ENCODE data around the gene ANO7.

ANO7 gene

DNA sequence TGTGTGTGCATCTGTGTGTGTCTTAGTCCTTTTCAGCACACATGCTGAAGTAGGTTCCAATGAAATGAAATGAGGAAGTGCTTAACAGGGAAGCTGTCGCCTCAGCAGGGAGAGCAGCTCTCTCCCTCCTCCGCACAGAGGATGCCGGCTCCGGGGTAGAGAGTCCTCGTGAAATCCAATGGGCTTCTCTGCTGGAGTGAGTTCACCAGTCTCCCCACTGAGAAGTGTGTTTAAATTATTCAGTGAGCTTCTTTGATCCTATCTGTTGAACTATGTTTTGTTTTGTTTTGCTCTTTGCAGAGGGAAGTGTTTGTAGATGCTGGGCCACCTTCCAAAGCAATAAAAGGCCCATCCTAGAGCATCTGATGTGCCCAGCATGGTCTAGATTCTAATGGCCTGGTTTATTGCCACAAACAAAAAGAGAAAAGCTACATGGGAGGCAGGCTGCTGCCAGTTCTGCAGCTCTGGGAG, 31.5 kb upstream of the ANO7 start:
- in situ Hi-C loops (cut with MboI; ENCODE audit: low sequenced_read_pairs, unreplicated experiment): no loop called here
- TF ChIP-seq, protein P1, sequence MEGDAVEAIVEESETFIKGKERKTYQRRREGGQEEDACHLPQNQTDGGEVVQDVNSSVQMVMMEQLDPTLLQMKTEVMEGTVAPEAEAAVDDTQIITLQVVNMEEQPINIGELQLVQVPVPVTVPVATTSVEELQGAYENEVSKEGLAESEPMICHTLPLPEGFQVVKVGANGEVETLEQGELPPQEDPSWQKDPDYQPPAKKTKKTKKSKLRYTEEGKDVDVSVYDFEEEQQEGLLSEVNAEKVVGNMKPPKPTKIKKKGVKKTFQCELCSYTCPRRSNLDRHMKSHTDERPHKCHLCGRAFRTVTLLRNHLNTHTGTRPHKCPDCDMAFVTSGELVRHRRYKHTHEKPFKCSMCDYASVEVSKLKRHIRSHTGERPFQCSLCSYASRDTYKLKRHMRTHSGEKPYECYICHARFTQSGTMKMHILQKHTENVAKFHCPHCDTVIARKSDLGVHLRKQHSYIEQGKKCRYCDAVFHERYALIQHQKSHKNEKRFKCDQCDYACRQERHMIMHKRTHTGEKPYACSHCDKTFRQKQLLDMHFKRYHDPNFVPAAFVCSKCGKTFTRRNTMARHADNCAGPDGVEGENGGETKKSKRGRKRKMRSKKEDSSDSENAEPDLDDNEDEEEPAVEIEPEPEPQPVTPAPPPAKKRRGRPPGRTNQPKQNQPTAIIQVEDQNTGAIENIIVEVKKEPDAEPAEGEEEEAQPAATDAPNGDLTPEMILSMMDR (IDR thresholded peaks at IDR 0.05; ENCODE audit: borderline replicate concordance, control extremely low read depth, extremely low read depth, insufficient read depth, missing control alignments): no peak
- no peak for DNase-seq (ENCODE audit: low spot score)

DNA sequence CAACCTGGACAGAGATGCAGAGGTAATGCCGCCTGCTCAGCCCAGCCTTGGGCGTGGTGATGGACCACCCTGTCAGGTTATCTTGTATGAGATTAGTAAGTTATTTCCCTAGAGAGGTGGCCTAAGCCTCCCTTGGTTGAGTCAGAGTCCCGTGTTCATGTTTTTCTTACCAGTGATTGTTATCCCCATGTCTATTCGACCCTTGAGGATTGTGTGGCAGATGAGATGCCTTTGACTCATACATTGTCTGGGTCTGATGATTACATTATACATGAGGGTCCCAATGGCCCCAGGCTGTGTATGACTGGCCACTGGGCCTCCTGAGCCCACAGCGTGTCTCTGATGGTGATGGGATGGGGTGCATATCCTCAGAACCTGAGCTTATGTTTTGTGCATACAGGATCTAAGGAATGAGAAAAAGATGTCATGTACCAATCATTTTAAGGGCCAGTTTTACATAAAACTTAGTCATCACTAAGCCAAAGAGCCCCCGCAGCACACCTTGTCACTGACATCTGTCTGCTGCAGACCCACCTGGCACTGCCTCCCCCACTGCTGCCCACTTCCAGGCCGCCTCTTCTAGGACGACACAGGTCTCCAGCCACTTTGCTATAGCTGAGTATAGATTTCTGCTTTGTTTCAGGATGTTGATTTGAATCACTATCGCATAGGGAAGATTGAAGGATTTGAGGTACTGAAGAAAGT, 30.5 kb upstream of the ANO7 start:
- TF ChIP-seq, protein P1 (IDR thresholded peaks at IDR 0.05; ENCODE audit: borderline replicate concordance, control extremely low read depth, extremely low read depth, insufficient read depth, missing control alignments): no peak
- no peak for DNase-seq (ENCODE audit: low spot score)
- in situ Hi-C loops (cut with MboI; ENCODE audit: low sequenced_read_pairs, unreplicated experiment): no loop called here

DNA sequence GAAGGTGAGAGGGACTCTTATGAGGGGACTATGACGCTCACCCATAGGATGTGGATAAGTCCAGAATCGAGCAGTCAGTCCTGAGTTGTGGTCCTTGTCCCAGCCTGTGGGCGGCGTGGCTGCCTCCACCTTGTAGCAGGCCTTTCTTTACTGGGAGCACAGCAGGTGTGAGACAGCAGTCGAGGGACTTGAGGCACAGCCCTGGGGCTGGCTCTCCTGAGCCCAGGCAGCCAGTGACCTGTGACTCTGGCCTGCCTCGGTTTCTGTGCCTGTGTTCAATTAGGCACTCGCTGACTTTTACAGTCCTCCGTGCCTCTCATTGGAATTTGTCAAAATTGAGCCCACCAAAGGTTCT, 30.0 kb upstream of the ANO7 start:
- in situ Hi-C loops (cut with MboI; ENCODE audit: low sequenced_read_pairs, unreplicated experiment): no loop called here

DNA sequence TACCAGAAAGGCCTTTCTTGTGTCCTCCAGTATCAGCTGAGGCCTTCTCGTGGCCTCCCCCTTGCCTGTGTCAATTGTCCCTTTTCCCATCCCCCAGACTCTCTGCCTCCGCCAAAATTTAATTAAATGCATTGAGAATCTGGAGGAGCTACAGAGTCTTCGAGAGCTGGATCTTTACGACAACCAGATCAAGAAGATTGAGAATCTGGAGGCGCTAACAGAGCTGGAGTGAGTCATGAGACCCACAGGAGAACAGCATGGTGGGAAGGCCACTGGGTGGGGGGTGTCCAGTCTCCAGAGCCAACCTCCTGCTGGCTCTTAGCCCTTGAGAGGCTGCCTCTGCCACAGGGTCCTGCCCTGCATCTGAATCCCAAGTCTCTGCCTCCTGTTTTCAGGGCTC, 29.4 kb upstream of the ANO7 start:
- TF ChIP-seq, protein P1 (IDR thresholded peaks at IDR 0.05; ENCODE audit: borderline replicate concordance, control extremely low read depth, extremely low read depth, insufficient read depth, missing control alignments): no peak
- in situ Hi-C loops (cut with MboI; ENCODE audit: low sequenced_read_pairs, unreplicated experiment): no loop called here
- DNase-seq (ENCODE audit: low spot score): no peak

More for the DNA sequence above, 30.0 kb upstream of the ANO7 start:
- TF ChIP-seq, protein P1 (IDR thresholded peaks at IDR 0.05; ENCODE audit: borderline replicate concordance, control extremely low read depth, extremely low read depth, insufficient read depth, missing control alignments): no peak
- no peak for DNase-seq (ENCODE audit: low spot score)

DNA sequence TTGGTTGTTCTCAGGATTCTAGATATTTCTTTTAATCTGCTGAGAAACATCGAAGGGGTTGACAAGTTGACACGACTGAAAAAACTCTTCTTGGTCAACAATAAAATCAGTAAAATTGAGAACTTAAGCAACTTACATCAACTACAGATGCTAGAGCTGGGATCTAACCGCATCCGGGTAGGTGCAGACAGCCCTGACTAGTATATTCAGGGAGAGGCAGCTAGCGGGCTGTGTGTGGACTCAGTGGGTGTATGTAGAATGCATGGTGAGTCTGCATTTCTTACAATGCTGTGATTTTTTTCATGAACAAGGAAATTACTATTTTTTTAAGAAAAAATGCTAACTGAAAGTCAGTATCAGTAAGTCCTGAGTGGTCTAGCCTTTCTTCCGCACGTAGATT, 28.2 kb upstream of the ANO7 start:
- in situ Hi-C loops (cut with MboI; ENCODE audit: low sequenced_read_pairs, unreplicated experiment): no loop called here
- TF ChIP-seq, protein P1 (IDR thresholded peaks at IDR 0.05; ENCODE audit: borderline replicate concordance, control extremely low read depth, extremely low read depth, insufficient read depth, missing control alignments): no peak

DNA sequence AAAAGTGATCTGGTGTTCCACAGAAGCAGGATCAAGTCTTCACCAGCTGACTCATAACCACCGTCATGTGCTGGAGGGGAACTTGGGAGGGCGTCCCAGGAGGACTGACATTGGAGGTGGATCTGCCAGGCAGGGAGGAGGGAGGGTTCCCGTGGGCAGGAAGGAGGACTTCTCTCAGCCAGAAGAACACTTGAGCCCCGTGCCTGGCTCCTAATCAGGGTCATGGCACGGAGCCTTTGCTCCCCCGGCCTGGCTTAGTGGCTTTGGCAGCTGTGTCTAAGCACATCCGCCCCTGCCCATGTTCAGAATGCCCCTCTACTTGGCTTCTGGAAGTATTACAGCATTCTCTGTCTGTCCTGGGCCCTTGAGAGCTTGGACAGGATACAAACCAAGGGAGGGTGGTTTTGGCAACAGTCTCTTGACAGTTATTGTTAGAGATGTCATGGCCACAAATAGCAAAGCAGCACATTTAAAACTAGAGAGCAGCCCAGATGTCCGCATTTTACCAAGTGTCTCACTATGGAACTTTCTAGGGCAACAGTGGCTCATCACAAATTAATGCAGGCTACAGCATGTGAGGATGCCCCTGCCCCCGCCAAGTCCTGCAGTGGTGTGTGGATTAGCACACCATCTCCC, 26.7 kb upstream of the ANO7 start:
- in situ Hi-C loops (cut with MboI; ENCODE audit: low sequenced_read_pairs, unreplicated experiment): no loop called here
- no peak for DNase-seq (ENCODE audit: low spot score)
- TF ChIP-seq, protein P1 (IDR thresholded peaks at IDR 0.05; ENCODE audit: borderline replicate concordance, control extremely low read depth, extremely low read depth, insufficient read depth, missing control alignments): no peak

More for the DNA sequence above, 28.2 kb upstream of the ANO7 start:
- no peak for DNase-seq (ENCODE audit: low spot score)
